Measurements from ENCODE around the gene GFM2.

- no peak for TF ChIP-seq POLR2A (IDR thresholded peaks at IDR 0.05; ENCODE audit: low read depth, low read length)
- no peak for TF ChIP-seq POLR2AphosphoS5 (IDR thresholded peaks at IDR 0.05; ENCODE audit: low read depth, low read length)
- TF ChIP-seq TAF1 (IDR thresholded peaks at IDR 0.05; ENCODE audit: borderline replicate concordance, low read depth, low read length), result no peak
Observed at GRCh38 chr5:74738406-74738805, 28.5 kb downstream of the GFM2 start.
